IMR-90 (cell line): Measurements from ENCODE around the gene CELSR1. TPM values are rescaled to one million over a fixed set of nuclear protein-coding genes. Genes with fewer than 3 reads are reported as not detected.
A peak's percentile ranks its signal among the peaks of the same experiment; 100 is the strongest.

Source experiments
- ATAC-seq: fragments of 200-7000 bp; cut with Tn5 transposase; 2 replicates; pipeline ENCODE4 v1.9.1; 2020; ENCODE audit warnings: low read depth, mild to moderate bottlenecking, moderate library complexity
- BruUV-seq: library from RNA; stranded (reverse); fragments of 400-500 nt; replicated peaks from 2 replicates; lab custom pipeline; 2021; lab: Mats Ljungman, UMichigan
- CTCF ChIA-PET: fragments of 300-600 bp; formaldehyde crosslinking; extraction: SDS; loops from one replicate; lab custom pipeline; 2021; ENCODE audit warnings: antibody characterized with exemption; lab: Yijun Ruan, JAX
- POLR2A ChIA-PET: fragments of 300-600 bp; sonication (Branson Sonifier 250); formaldehyde crosslinking; loops from one replicate; lab custom pipeline; 2022; ENCODE audit warnings: antibody characterized with exemption; ENCODE audit not compliant: unreplicated experiment; lab: Charles Lee
- DNase-seq: peaks from one replicate; pipeline ENCODE4 v3.0.0; 2013
- H2AFZ ChIP-seq: replicated peaks from 2 replicates; pipeline ENCODE3; 2013; ENCODE audit warnings: low read length, mild to moderate bottlenecking; ENCODE audit not compliant: poor library complexity
- H2AK5ac ChIP-seq: 2 replicates; pipeline ENCODE4 v1.6.1; 2013; ENCODE audit warnings: low read depth, low read length, inconsistent platforms
- H2AK9ac ChIP-seq: replicated peaks from 2 replicates; pipeline ENCODE3; 2013; ENCODE audit warnings: mild to moderate bottlenecking, low read depth, low read length, moderate library complexity; ENCODE audit not compliant: poor library complexity
- H2BK120ac ChIP-seq: 2 replicates; pipeline ENCODE4 v1.6.1; 2013; ENCODE audit warnings: low read depth, low read length, inconsistent platforms
- H2BK15ac ChIP-seq: 3 replicates; pipeline ENCODE4 v1.6.1; 2013; ENCODE audit warnings: low read depth, low read length, inconsistent platforms
- H2BK20ac ChIP-seq: 2 replicates; pipeline ENCODE4 v1.6.1; 2013; ENCODE audit warnings: low read depth, mild to moderate bottlenecking, inconsistent platforms, low read length, moderate library complexity
- H2BK5ac ChIP-seq: 2 replicates; pipeline ENCODE4 v1.6.1; 2013; ENCODE audit warnings: mild to moderate bottlenecking, low read depth, low read length, inconsistent platforms; ENCODE audit not compliant: poor library complexity, severe bottlenecking
- H3K14ac ChIP-seq: replicated peaks from 2 replicates; pipeline ENCODE4 v1.6.1; 2013; ENCODE audit warnings: low read depth, low read length, inconsistent platforms
- H3K18ac ChIP-seq: 2 replicates; pipeline ENCODE4 v1.6.1; 2013; ENCODE audit warnings: low read depth, low read length, control low read depth
- H3K23ac ChIP-seq: 2 replicates; pipeline ENCODE4 v1.6.1; 2013; ENCODE audit warnings: low read depth, low read length, inconsistent platforms
- H3K27ac ChIP-seq: 2 replicates; pipeline ENCODE4 v1.5.1; 2013; ENCODE audit warnings: mild to moderate bottlenecking, control low read depth, low read length; ENCODE audit not compliant: insufficient read depth
- H3K27me3 ChIP-seq: 2 replicates; pipeline ENCODE4 v1.6.1; 2013; ENCODE audit warnings: low read length; ENCODE audit not compliant: control insufficient read depth, insufficient read depth
- H3K36me3 ChIP-seq: 2 replicates; pipeline ENCODE4 v1.6.1; 2013; ENCODE audit warnings: low read length, mixed read lengths; ENCODE audit not compliant: control insufficient read depth, insufficient read depth
- H3K4ac ChIP-seq: 2 replicates; pipeline ENCODE4 v1.6.1; 2013; ENCODE audit warnings: low read depth, low read length, inconsistent platforms
- H3K4me1 ChIP-seq: 2 replicates; pipeline ENCODE4 v1.6.1; 2013; ENCODE audit warnings: low read length, mixed read lengths; ENCODE audit not compliant: control insufficient read depth, insufficient read depth
- H3K4me2 ChIP-seq: 2 replicates; pipeline ENCODE4 v1.6.1; 2013; ENCODE audit warnings: low read depth, mild to moderate bottlenecking, control low read depth, low read length, moderate library complexity
- H3K4me3 ChIP-seq: 2 replicates; pipeline ENCODE4 v1.5.1; 2013; ENCODE audit warnings: low read depth, mild to moderate bottlenecking, control low read depth, low read length, moderate library complexity; ENCODE audit not compliant: insufficient read depth
- H3K56ac ChIP-seq: 2 replicates; pipeline ENCODE4 v1.6.1; 2013; ENCODE audit warnings: low read length, inconsistent platforms; ENCODE audit not compliant: insufficient read depth; ENCODE audit errors: extremely low read depth
- H3K79me1 ChIP-seq, 2 experiments: 2 replicates each; pipeline ENCODE4 v1.6.1; 2013; ENCODE audit warnings: low read length in 2 of 2, inconsistent platforms in 1 of 2, low read depth in 1 of 2
- H3K9ac ChIP-seq: 2 replicates; pipeline ENCODE4 v1.6.1; 2013; ENCODE audit warnings: low read depth, low read length, control low read depth
- H3K9me1 ChIP-seq: 2 replicates; pipeline ENCODE4 v1.6.1; 2013; ENCODE audit warnings: low read length, inconsistent platforms; ENCODE audit not compliant: insufficient read depth
- H3K9me3 ChIP-seq: 2 replicates; pipeline ENCODE4 v1.6.1; 2013; ENCODE audit warnings: low read length; ENCODE audit not compliant: control insufficient read depth, insufficient read depth
- H4K20me1 ChIP-seq: 2 replicates; pipeline ENCODE4 v1.6.1; 2013; ENCODE audit warnings: low read length, inconsistent platforms; ENCODE audit not compliant: insufficient read depth
- H4K5ac ChIP-seq: 2 replicates; pipeline ENCODE4 v1.6.1; 2013; ENCODE audit warnings: mild to moderate bottlenecking, low read depth, low read length, control low read depth
- H4K8ac ChIP-seq, 2 experiments: 2 replicates each; pipeline ENCODE4 v1.6.1; 2013; ENCODE audit warnings: low read depth in 2 of 2, low read length in 2 of 2, control low read depth in 1 of 2, inconsistent platforms in 1 of 2
- H4K91ac ChIP-seq: 2 replicates; pipeline ENCODE4 v1.6.1; 2013; ENCODE audit warnings: low read depth, low read length, inconsistent platforms; ENCODE audit not compliant: insufficient read depth
- BHLHE40 ChIP-seq: fragments of 150-350 bp; IDR thresholded peaks from 2 replicates; pipeline ENCODE4 v1.6.1; 2016; ENCODE audit warnings: mild to moderate bottlenecking, low read depth, low read length
- CTCF ChIP-seq: conservative IDR thresholded peaks from 2 replicates; pipeline ENCODE4 v1.5.1; 2012; ENCODE audit warnings: mild to moderate bottlenecking, low read depth, low read length, improper control_type of control experiment
- MAFK ChIP-seq: IDR thresholded peaks from 2 replicates; pipeline ENCODE4 v1.6.1; 2012; ENCODE audit warnings: low read depth, low read length, improper control_type of control experiment
- RFX5 ChIP-seq: IDR thresholded peaks from 2 replicates; pipeline ENCODE4 v1.8.0; 2012; ENCODE audit warnings: low read depth, mild to moderate bottlenecking, low read length, moderate library complexity
- WGBS, 2 experiments: methylation state at CpG; one replicate each; pipeline versions ENCODE4 v1.1.5 to v1.1.7; 2013; ENCODE audit warnings: missing lambda C conversion rate in 2 of 2; ENCODE audit not compliant: insufficient read length in 1 of 2; ENCODE audit errors: extremely low coverage in 2 of 2; 5-methylcytosine and 5-hydroxymethylcytosine counted together
- dilution Hi-C: fragments of 300-500 bp; cut with HindIII; formaldehyde crosslinking; loops from one replicate; pipeline ENCODE4 v1.14.3; 2018; ENCODE audit warnings: low sequenced_read_pairs; ENCODE audit not compliant: unreplicated experiment
- in situ Hi-C: fragments of 300-500 bp; cut with MboI; formaldehyde crosslinking; loops from 3 replicates; pipeline ENCODE4 v1.14.3; 2019; ENCODE audit warnings: low sequenced_read_pairs, inconsistent platforms, mixed read lengths
- intact Hi-C: fragments of 100-400 bp; cut with micrococcal nuclease; formaldehyde crosslinking; loops from 2 replicates; pipeline ENCODE4 v1.10.0; 2022
- polyA plus RNA-seq, 3 experiments: library from polyadenylated mRNA; depleted of rRNA; stranded (reverse); fragments of >200 nt; gene quantifications; 2 replicates each; pipeline ENCODE4 v1.2.3, GENCODE V29; 2012; ENCODE audit warnings: low replicate concordance in 1 of 3
- total RNA-seq: library from RNA; depleted of rRNA; stranded (reverse); fragments of >200 nt; gene quantifications from 2 replicates; pipeline ENCODE4 v1.2.3, GENCODE V29; 2012

Gene CELSR1
- total and polyA plus RNA-seq, 2 of the 4 experiments (the other 2 are of a cell fraction) = 0.36 to 0.82 TPM

- Histone ChIP-seq H2AFZ (no peak overlapping the region), H3K18ac (no peak overlapping the region), H3K9ac (no peak overlapping the region), H3K4me1 (no peaks in the 10 kb centered on the region; the same call in 1 of the 2 replicates), H2AK5ac (no peak overlapping the region), H3K27me3 (peaks cover 40% of the 10 kb centered on the region), H4K5ac (no peak overlapping the region), H3K4me2 (no peak overlapping the region), H3K79me1 (no peaks in the 10 kb centered on the region), H3K23ac (no peak overlapping the region), H4K91ac (no peak overlapping the region), H2BK5ac (no peak overlapping the region), H3K14ac (no peak overlapping the region), H3K9me3 (no peaks in the 10 kb centered on the region), H2BK20ac (no peak overlapping the region), H4K8ac (no peak overlapping the region), H3K36me3 (no peaks in the 10 kb centered on the region), H2AK9ac (no peak overlapping the region), H3K4ac (no peak overlapping the region), H3K56ac (no peak overlapping the region), H2BK15ac (no peak overlapping the region), H4K20me1 (no peaks in the 10 kb centered on the region), H2BK120ac (no peak overlapping the region), H3K9me1 (no peaks in the 10 kb centered on the region), H3K4me3 (no peak overlapping the region), H3K27ac (no peak overlapping the region)
- in situ Hi-C loops = no loop called here
- 82% methylated on average over 14 of the region's 16 CpGs; no CpG with 5 or more reads in 1 of the 2 experiments for WGBS, 2 experiments
- POLR2A ChIA-PET = no interaction called here
- TF ChIP-seq CTCF (no peak), BHLHE40 (no peak), MAFK (0 out of 2 replicates have a peak, but pooled peaks have one; percentile 18), RFX5 (no peak)
- DNase-seq (no peak), ATAC-seq (no peak)
- intact Hi-C loops = no loop called here
- no TSS peak for BruUV-seq
- CTCF ChIA-PET = no interaction called here
- dilution Hi-C loops = no loop called here
Measured at GRCh38 chr22:46479046-46479445, 58.4 kb downstream of the CELSR1 start.
